ENCODE results near the gene DAD1. TPM values are rescaled to one million over a fixed set of nuclear protein-coding genes. Genes with fewer than 3 reads are reported as not detected.
"Not testable (repeated sequence)": the region's sequence is repeated elsewhere in the genome, so short reads cannot be mapped to it uniquely, and the experiment has no call there.

Gene DAD1
- total and polyA plus RNA-seq, 4 donors, result 189 to 299 (median 200) TPM

DNA sequence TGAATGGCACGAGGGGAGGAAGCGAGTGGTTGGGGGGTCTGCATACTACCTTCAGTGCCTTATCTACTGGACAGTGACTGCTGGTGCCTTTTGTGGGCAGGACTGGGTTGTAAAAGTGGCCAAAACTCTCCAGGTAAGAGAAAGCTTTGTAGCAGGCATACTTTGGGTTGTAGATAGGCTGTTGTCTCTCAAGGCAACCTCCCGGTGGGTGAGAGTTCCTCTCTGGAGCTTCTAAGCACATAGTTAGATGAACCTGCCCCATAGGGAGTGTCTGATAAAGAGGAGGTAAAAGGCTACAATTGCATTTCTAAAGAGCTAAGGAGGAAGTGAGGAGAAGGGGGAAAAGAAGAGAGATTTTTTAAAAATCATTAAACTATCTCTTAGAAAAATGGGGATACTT is 4.2 kb upstream of the DAD1 start:
- H3K27me3 ChIP-seq (ENCODE audit: control insufficient read depth, insufficient read depth, low read length), result peaks cover 10% of the 10 kb centered on the region
- no peak overlapping the region for H3K4me3 ChIP-seq (ENCODE audit: low read depth, low read length)
- H3K9me3 ChIP-seq (ENCODE audit: control insufficient read depth, insufficient read depth, low read length), result no peaks in the 10 kb centered on the region
- H3K27ac ChIP-seq (ENCODE audit: low read depth, low read length), result no peak overlapping the region
- H3K36me3 ChIP-seq (ENCODE audit: control insufficient read depth, insufficient read depth, low read length), result no peaks in the 10 kb centered on the region
- peaks cover 9% of the 10 kb centered on the region for H3K4me1 ChIP-seq (ENCODE audit: control insufficient read depth, insufficient read depth, low read length)
- WGBS (ENCODE audit: insufficient coverage), result 58% methylated on average over 3 of the region's 3 CpGs
- DNase-seq (ENCODE audit: low read depth in 4 of 6, low spot score in 6 of 6), result no peak

DNA sequence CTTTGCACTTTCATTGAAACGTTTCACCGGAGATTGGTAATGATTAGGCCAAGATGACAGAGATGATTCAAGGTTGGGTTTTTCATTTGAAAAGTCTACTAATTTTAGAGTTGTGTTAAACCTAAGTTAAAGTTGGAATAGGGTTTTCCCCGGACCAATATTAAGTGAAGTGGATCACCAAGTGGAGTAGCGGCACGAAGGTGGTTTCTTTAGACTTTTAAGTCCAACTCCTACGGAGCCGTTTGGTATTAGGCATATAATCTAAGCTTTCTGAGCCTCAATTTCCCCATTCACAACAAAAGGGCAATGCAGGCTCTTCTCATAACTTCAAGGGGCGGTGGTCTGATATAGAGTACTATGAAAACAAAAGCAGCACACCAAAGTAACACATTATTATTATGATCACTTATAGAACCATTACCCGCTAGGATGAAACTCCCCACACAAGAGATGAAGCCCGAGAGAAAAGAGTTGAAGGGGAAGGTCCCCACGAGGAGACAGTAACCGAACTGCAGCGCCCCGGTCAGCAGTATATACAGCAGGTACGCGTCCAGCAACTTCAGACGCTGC is 413 bp downstream of the DAD1 start:
- 0% methylated on average over 8 of the region's 17 CpGs for WGBS (ENCODE audit: insufficient coverage)
- Histone ChIP-seq H3K27me3 (ENCODE audit: control insufficient read depth, insufficient read depth, low read length) (peaks cover 5% of the 10 kb centered on the region), H3K27ac (ENCODE audit: low read depth, low read length) (peak overlapping the region; percentile 92), H3K4me1 (ENCODE audit: control insufficient read depth, insufficient read depth, low read length) (peaks cover 21% of the 10 kb centered on the region), H3K36me3 (ENCODE audit: control insufficient read depth, insufficient read depth, low read length) (peaks cover 5% of the 10 kb centered on the region), H3K9me3 (ENCODE audit: control insufficient read depth, insufficient read depth, low read length) (no peaks in the 10 kb centered on the region), H3K4me3 (ENCODE audit: low read depth, low read length) (peak overlapping the region; percentile 98)
- no peak for DNase-seq (ENCODE audit: low read depth in 4 of 6, low spot score in 6 of 6)

DNA sequence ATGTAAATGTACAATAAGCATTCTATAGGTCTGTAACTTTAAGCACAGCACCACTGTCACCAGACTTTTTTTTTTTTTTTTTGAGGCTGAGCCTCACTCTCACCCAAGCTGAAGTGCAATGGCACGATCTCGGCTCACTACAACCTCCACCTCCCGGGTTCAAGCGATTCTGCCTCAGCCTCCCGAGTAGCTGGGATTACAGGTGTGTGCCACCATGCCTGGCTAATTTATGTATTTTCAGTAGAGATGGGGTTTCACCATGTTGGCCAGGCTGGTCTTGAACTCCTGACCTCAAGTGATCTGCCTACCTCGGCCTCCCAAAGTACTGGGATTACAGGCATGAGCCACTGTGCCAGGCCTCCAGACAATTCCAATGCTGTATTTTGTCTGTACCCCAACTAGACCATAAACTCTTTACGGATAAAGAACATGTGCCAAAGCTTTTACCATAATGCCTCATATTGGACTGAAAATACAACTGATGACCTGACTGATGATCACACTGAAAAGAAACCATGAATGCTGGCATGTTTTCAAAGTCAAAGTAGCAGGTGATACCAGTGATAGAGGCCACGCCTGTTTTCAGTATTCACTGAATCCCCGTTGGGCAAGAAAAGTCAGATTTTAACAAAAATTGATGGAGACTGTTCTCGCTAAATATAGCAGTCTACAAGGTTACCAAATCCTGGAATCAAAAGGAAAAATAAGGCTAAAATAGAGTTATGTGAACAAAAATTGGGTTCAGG is 1.2 kb downstream of the DAD1 start:
- not testable (repeated sequence) for H3K27ac ChIP-seq (ENCODE audit: low read depth, low read length); H3K36me3 ChIP-seq (ENCODE audit: control insufficient read depth, insufficient read depth, low read length); DNase-seq (ENCODE audit: low read depth in 4 of 6, low spot score in 6 of 6); H3K9me3 ChIP-seq (ENCODE audit: control insufficient read depth, insufficient read depth, low read length); H3K27me3 ChIP-seq (ENCODE audit: control insufficient read depth, insufficient read depth, low read length)
- WGBS (ENCODE audit: insufficient coverage), result 76% methylated on average over 2 of the region's 10 CpGs
- Histone ChIP-seq H3K4me3 (ENCODE audit: low read depth, low read length) (peak overlapping the region; percentile 98), H3K4me1 (ENCODE audit: control insufficient read depth, insufficient read depth, low read length) (peaks cover 21% of the 10 kb centered on the region)

DNA sequence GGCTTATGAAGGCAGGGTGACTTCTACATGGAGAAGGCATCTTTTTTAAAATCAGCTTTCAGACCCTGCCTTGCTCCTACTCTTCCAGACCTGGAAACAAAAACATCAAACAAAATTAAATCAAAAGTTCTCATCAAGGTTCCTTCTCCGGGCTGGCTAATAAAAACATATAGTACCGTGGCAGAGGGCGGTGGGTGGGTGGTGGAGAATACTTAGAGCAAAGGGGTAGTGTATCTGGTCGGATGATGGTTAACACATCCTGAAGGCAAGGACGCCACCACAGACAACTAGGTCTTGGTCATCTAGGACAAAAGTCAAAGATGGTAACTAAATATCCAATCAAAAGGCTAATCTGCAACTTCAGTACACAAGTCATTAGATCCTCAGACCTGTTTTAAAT is 1.8 kb downstream of the DAD1 start:
- no CpG with 5 or more reads among the region's 5 CpGs for WGBS (ENCODE audit: insufficient coverage)
- no peak overlapping the region for H3K4me3 ChIP-seq (ENCODE audit: low read depth, low read length)

DNA sequence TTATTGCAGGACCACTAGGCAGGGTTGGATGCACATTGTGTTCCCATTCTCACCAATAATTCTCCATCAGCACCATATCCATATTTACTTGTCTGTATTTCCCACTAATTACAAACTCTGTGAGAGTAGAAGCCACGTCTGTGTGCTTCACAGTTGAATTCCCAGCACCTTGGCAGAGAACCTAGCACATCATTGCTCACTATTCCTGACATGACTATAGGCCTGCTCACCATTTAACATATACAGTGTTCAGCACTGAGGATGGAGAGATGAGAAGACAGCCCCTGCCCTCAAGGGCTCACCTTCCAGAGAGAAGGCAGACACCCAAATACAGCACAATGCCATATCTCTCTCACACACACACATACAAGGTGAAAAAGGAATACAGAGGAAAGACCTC is 5.0 kb downstream of the DAD1 start:
- Histone ChIP-seq H3K27me3 (ENCODE audit: control insufficient read depth, insufficient read depth, low read length) (no peaks in the 10 kb centered on the region), H3K4me1 (ENCODE audit: control insufficient read depth, insufficient read depth, low read length) (peaks cover 12% of the 10 kb centered on the region), H3K27ac (ENCODE audit: low read depth, low read length) (no peak overlapping the region), H3K36me3 (ENCODE audit: control insufficient read depth, insufficient read depth, low read length) (peaks cover 10% of the 10 kb centered on the region), H3K9me3 (ENCODE audit: control insufficient read depth, insufficient read depth, low read length) (no peaks in the 10 kb centered on the region), H3K4me3 (ENCODE audit: low read depth, low read length) (no peak overlapping the region)
- DNase-seq (ENCODE audit: low read depth in 4 of 6, low spot score in 6 of 6), result no peak
- WGBS (ENCODE audit: insufficient coverage), result 83% methylated on average over 1 of the region's 1 CpG

More for the DNA sequence above, 1.8 kb downstream of the DAD1 start:
- Histone ChIP-seq H3K4me1 (ENCODE audit: control insufficient read depth, insufficient read depth, low read length) (peaks cover 21% of the 10 kb centered on the region), H3K27ac (ENCODE audit: low read depth, low read length) (no peak overlapping the region), H3K27me3 (ENCODE audit: control insufficient read depth, insufficient read depth, low read length) (no peaks in the 10 kb centered on the region), H3K9me3 (ENCODE audit: control insufficient read depth, insufficient read depth, low read length) (no peaks in the 10 kb centered on the region), H3K36me3 (ENCODE audit: control insufficient read depth, insufficient read depth, low read length) (peaks cover 5% of the 10 kb centered on the region)
- no peak for DNase-seq (ENCODE audit: low read depth in 4 of 6, low spot score in 6 of 6)

DNA sequence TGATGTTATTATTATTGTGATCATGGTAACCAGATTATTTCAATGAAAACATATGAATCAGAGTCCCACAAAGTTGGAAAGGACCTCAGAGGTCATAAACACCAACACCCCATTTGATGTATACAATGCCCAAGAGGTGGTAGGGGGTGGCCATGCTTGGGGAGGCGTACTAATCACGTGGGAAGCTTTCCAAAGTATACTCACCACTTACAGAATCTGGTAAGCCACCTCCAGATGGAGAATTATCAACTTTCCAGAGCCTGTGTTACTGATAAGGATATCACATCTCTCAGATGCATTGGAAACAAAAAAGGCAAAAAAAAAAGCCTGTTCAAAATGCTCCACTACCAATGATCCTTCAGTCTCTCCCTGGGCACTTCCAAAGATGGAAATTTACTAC is 8.4 kb downstream of the DAD1 start:
- no CpG with 5 or more reads among the region's 2 CpGs for WGBS (ENCODE audit: insufficient coverage)
- no peak for DNase-seq (ENCODE audit: low read depth in 4 of 6, low spot score in 6 of 6)
- Histone ChIP-seq H3K9me3 (ENCODE audit: control insufficient read depth, insufficient read depth, low read length) (no peaks in the 10 kb centered on the region), H3K36me3 (ENCODE audit: control insufficient read depth, insufficient read depth, low read length) (peaks cover 8% of the 10 kb centered on the region), H3K4me1 (ENCODE audit: control insufficient read depth, insufficient read depth, low read length) (peaks cover 7% of the 10 kb centered on the region), H3K4me3 (ENCODE audit: low read depth, low read length) (no peak overlapping the region), H3K27ac (ENCODE audit: low read depth, low read length) (no peak overlapping the region), H3K27me3 (ENCODE audit: control insufficient read depth, insufficient read depth, low read length) (no peaks in the 10 kb centered on the region)

DNA sequence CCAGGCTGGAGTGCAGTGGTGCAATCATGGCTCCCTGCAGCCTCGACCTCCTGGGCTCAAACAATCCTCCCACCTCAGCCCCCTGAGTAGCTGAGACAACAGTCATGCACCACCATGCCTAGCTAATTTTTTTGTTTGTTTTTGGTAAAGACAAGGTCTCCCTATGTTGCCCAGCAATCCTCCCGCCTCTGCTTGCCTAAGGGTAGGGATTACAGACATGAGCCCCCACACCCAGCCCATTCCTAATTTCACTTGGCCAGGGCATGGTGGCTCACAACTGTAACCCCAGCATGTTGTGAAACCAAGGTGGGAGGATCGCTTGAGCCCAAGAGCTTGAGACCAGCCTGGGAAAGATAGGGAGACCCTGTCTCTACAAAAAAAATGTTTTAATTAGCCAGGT is 9.1 kb downstream of the DAD1 start:
- WGBS (ENCODE audit: insufficient coverage), result 86% methylated on average over 1 of the region's 3 CpGs
- Histone ChIP-seq H3K27ac (ENCODE audit: low read depth, low read length) (no peak overlapping the region), H3K27me3 (ENCODE audit: control insufficient read depth, insufficient read depth, low read length) (no peaks in the 10 kb centered on the region), H3K4me3 (ENCODE audit: low read depth, low read length) (no peak overlapping the region), H3K9me3 (ENCODE audit: control insufficient read depth, insufficient read depth, low read length) (no peaks in the 10 kb centered on the region), H3K4me1 (ENCODE audit: control insufficient read depth, insufficient read depth, low read length) (peaks cover 7% of the 10 kb centered on the region), H3K36me3 (ENCODE audit: control insufficient read depth, insufficient read depth, low read length) (peaks cover 9% of the 10 kb centered on the region)
- no peak for DNase-seq (ENCODE audit: low read depth in 4 of 6, low spot score in 6 of 6)

DNA sequence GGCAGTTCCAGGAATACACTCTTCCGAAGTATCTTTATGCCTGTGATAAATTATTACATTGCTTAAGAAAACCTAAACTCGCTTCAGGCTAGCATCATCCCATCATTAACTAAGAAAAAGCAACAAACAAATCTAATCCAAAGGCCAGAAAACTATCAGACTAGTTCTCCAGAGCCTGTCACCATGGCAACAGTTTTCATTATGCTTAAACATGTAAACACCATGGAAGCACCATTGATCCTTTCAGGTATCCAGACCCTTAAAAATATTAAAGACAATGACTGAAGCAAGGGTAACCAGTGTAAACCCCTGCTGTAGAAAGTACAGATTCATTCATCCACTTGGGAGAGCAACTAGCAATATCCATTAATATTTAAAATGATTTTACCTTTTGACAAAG is 9.8 kb downstream of the DAD1 start:
- H3K9me3 ChIP-seq (ENCODE audit: control insufficient read depth, insufficient read depth, low read length), result no peaks in the 10 kb centered on the region
- peaks cover 4% of the 10 kb centered on the region for H3K4me1 ChIP-seq (ENCODE audit: control insufficient read depth, insufficient read depth, low read length)
- WGBS (ENCODE audit: insufficient coverage), result 13% methylated on average over 1 of the region's 2 CpGs
- H3K4me3 ChIP-seq (ENCODE audit: low read depth, low read length), result no peak overlapping the region
- H3K36me3 ChIP-seq (ENCODE audit: control insufficient read depth, insufficient read depth, low read length), result peaks cover 8% of the 10 kb centered on the region
- no peaks in the 10 kb centered on the region for H3K27me3 ChIP-seq (ENCODE audit: control insufficient read depth, insufficient read depth, low read length)
- H3K27ac ChIP-seq (ENCODE audit: low read depth, low read length), result no peak overlapping the region
- DNase-seq (ENCODE audit: low read depth in 4 of 6, low spot score in 6 of 6), result peak in 2 of 6 donors; percentile 49 to 84

DNA sequence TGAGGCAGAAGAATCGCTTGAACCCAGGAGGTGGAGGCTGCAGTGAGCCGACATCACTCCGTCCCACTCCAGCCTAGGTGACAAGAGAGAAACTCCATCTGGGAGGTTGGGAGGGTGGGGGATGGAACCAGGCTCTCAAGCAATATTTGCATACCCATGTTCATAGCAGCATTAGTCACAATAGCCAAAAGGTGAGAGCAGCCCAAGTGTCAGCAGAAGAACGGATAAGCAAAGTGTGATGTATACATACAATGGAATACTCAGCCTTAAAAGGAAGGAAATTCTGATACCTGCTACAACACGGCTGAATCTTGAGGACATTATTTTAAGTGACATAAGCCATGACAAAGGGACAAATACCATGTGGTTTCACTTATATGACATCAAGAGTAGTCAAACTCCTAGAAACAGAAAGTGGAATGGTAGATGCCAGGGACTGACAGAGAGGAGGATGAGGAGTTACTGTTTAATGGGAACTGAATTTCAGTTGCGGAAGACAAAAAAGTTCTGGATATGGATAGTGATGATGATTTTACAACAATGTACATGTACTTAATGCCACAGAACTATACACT is 11.6 kb downstream of the DAD1 start:
- Histone ChIP-seq H3K4me3 (ENCODE audit: low read depth, low read length) (no peak overlapping the region), H3K27ac (ENCODE audit: low read depth, low read length) (no peak overlapping the region), H3K27me3 (ENCODE audit: control insufficient read depth, insufficient read depth, low read length) (no peaks in the 10 kb centered on the region), H3K4me1 (ENCODE audit: control insufficient read depth, insufficient read depth, low read length) (peaks cover 2% of the 10 kb centered on the region), H3K9me3 (ENCODE audit: control insufficient read depth, insufficient read depth, low read length) (no peaks in the 10 kb centered on the region), H3K36me3 (ENCODE audit: control insufficient read depth, insufficient read depth, low read length) (peaks cover 15% of the 10 kb centered on the region)
- WGBS (ENCODE audit: insufficient coverage), result no CpG with 5 or more reads among the region's 6 CpGs
- no peak for DNase-seq (ENCODE audit: low read depth in 4 of 6, low spot score in 6 of 6)

DNA sequence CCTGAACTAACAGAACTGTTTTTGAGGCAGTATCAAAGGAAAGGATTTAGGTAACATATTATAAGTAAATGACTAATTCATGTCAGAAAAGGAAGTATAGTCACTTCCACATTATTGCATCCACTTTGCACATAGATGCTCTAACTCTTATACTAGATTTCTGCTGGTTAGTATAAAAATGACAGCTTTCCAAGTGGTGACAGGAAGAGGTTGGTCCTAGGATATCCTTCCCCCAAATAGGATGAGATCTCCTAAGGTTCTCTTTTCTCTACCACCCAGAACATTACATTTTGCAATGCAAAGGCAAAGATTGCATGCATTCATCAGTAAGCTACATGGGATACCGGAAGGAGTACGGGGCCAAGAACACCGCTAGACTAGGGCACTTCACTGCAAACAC is 15.2 kb downstream of the DAD1 start:
- no peak for DNase-seq (ENCODE audit: low read depth in 4 of 6, low spot score in 6 of 6)
- Histone ChIP-seq H3K27me3 (ENCODE audit: control insufficient read depth, insufficient read depth, low read length) (no peaks in the 10 kb centered on the region), H3K4me1 (ENCODE audit: control insufficient read depth, insufficient read depth, low read length) (peaks cover 8% of the 10 kb centered on the region), H3K27ac (ENCODE audit: low read depth, low read length) (no peak overlapping the region), H3K4me3 (ENCODE audit: low read depth, low read length) (no peak overlapping the region), H3K36me3 (ENCODE audit: control insufficient read depth, insufficient read depth, low read length) (peaks cover 17% of the 10 kb centered on the region), H3K9me3 (ENCODE audit: control insufficient read depth, insufficient read depth, low read length) (no peaks in the 10 kb centered on the region)
- WGBS (ENCODE audit: insufficient coverage), result 95% methylated on average over 3 of the region's 3 CpGs

Measured in spinal cord (tissue), 10 donors.